ENCODE measurements around the gene MTUS2.

DNA sequence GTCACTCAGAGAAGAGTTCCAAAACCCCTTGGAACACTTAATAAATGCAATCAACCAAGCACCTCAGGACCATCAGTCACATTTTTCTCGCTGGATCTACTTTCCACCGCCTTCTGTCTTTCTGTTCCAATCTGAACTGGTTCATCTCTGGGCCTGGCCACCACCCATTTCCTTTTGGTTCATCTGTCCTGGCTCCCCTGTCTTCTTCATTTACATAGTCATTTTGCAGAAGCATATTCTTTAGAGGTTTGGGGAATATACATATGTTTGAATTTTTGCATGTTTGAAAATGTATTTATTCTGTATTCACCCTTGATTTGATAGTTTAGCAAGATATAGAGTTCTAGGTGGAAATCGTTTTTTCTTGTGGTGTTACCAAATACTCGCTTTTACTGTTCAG lies 188.2 kb downstream of the MTUS2 start:
- TF ChIP-seq, protein P1, sequence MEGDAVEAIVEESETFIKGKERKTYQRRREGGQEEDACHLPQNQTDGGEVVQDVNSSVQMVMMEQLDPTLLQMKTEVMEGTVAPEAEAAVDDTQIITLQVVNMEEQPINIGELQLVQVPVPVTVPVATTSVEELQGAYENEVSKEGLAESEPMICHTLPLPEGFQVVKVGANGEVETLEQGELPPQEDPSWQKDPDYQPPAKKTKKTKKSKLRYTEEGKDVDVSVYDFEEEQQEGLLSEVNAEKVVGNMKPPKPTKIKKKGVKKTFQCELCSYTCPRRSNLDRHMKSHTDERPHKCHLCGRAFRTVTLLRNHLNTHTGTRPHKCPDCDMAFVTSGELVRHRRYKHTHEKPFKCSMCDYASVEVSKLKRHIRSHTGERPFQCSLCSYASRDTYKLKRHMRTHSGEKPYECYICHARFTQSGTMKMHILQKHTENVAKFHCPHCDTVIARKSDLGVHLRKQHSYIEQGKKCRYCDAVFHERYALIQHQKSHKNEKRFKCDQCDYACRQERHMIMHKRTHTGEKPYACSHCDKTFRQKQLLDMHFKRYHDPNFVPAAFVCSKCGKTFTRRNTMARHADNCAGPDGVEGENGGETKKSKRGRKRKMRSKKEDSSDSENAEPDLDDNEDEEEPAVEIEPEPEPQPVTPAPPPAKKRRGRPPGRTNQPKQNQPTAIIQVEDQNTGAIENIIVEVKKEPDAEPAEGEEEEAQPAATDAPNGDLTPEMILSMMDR (IDR thresholded peaks at IDR 0.05) = no peak
- TF ChIP-seq POLR2A (IDR thresholded peaks at IDR 0.05) = no peak
- no peak for TF ChIP-seq EP300 (IDR thresholded peaks at IDR 0.05)
- TF ChIP-seq POLR2AphosphoS5 (IDR thresholded peaks at IDR 0.05) = no peak

All from suprapubic skin (tissue), 4 donors.